ENCODE results near the gene GPSM1. TPM values are rescaled to one million over a fixed set of nuclear protein-coding genes. Genes with fewer than 3 reads are reported as not detected.

Gene GPSM1
- total RNA-seq, 1 donor from 2014 or later: 19.2 TPM

GRCh38 chr9:136331556-136332481 lies 4.5 kb downstream of the GPSM1 start:
- no peak for ATAC-seq
- no peak for TF ChIP-seq CTCF (IDR thresholded peaks at IDR 0.05)
- intact Hi-C loops (cut with DNase I): no loop called here

GRCh38 chr9:136332482-136332983 lies 5.2 kb downstream of the GPSM1 start:
- no peak for TF ChIP-seq CTCF (IDR thresholded peaks at IDR 0.05)
- no peak overlapping the region for H3K27ac ChIP-seq
- H3K27me3 ChIP-seq (ENCODE audit: low read depth): no peaks in the 10 kb centered on the region
- DNase-seq: no peak
- peaks cover 15% of the 10 kb centered on the region for H3K4me1 ChIP-seq
- intact Hi-C loops (cut with DNase I): no loop called here
- no peak overlapping the region for H3K4me3 ChIP-seq
- no peak for ATAC-seq
- peaks cover 13% of the 10 kb centered on the region for H3K36me3 ChIP-seq
- no peaks in the 10 kb centered on the region for H3K9me3 ChIP-seq

More at GRCh38 chr9:136331556-136332481, 4.5 kb downstream of the GPSM1 start:
- H3K27ac ChIP-seq: no peak overlapping the region
- no peaks in the 10 kb centered on the region for H3K9me3 ChIP-seq
- H3K27me3 ChIP-seq (ENCODE audit: low read depth): no peaks in the 10 kb centered on the region
- H3K4me1 ChIP-seq: peaks cover 19% of the 10 kb centered on the region
- no peak overlapping the region for H3K4me3 ChIP-seq
- H3K36me3 ChIP-seq: peaks cover 7% of the 10 kb centered on the region
- DNase-seq: no peak

GRCh38 chr9:136333045-136333444 lies 5.7 kb downstream of the GPSM1 start:
- Histone ChIP-seq H3K4me1 (peaks cover 12% of the 10 kb centered on the region), H3K27me3 (ENCODE audit: low read depth) (no peaks in the 10 kb centered on the region), H3K36me3 (peaks cover 17% of the 10 kb centered on the region), H3K27ac (no peak overlapping the region), H3K9me3 (no peaks in the 10 kb centered on the region), H3K4me3 (no peak overlapping the region)
- DNase-seq (no peak), ATAC-seq (no peak)
- intact Hi-C loops (cut with DNase I): no loop called here
- no peak for TF ChIP-seq CTCF (IDR thresholded peaks at IDR 0.05)

- ATAC-seq: no peak
Observed at GRCh38 chr9:136333486-136333885, 6.1 kb downstream of the GPSM1 start.

GRCh38 chr9:136334541-136334940 lies 7.2 kb downstream of the GPSM1 start:
- no peaks in the 10 kb centered on the region for H3K27me3 ChIP-seq (ENCODE audit: low read depth)
- no peaks in the 10 kb centered on the region for H3K9me3 ChIP-seq
- H3K36me3 ChIP-seq: peaks cover 23% of the 10 kb centered on the region
- TF ChIP-seq CTCF (IDR thresholded peaks at IDR 0.05): no peak
- ATAC-seq: no peak
- H3K4me1 ChIP-seq: no peaks in the 10 kb centered on the region
- H3K27ac ChIP-seq: no peak overlapping the region
- no peak overlapping the region for H3K4me3 ChIP-seq
- intact Hi-C loops (cut with DNase I): no loop called here
- DNase-seq: no peak

More at GRCh38 chr9:136333486-136333885, 6.1 kb downstream of the GPSM1 start:
- Histone ChIP-seq H3K27me3 (ENCODE audit: low read depth) (no peaks in the 10 kb centered on the region), H3K9me3 (no peaks in the 10 kb centered on the region), H3K4me3 (no peak overlapping the region), H3K4me1 (peaks cover 8% of the 10 kb centered on the region), H3K27ac (no peak overlapping the region), H3K36me3 (peaks cover 21% of the 10 kb centered on the region)
- no peak for DNase-seq
- intact Hi-C loops (cut with DNase I): no loop called here
- no peak for TF ChIP-seq CTCF (IDR thresholded peaks at IDR 0.05)

Measured in lower lobe of right lung (tissue), 2 donors.